Neural progenitor cell (in vitro differentiated cells): Measurements from ENCODE around the gene FMO2.

Experiments used
- EZH2 ChIP-seq: fragments of 200-600 bp; sonication (generic); IDR thresholded peaks from 2 replicates; pipeline ENCODE4 v1.6.1; 2017; ENCODE audit warnings: antibody characterized with exemption, mild to moderate bottlenecking, moderate library complexity
- EZH2phosphoT487 ChIP-seq: fragments of 200-600 bp; sonication (generic); IDR thresholded peaks from 2 replicates; pipeline ENCODE4 v1.6.1; 2017; ENCODE audit warnings: antibody characterized with exemption
- TF ChIP-seq, protein P1 (sequence below): fragments of 200-600 bp; sonication (generic); IDR thresholded peaks from 2 replicates; pipeline ENCODE4 v1.5.1; 2017; ENCODE audit warnings: antibody characterized with exemption, mild to moderate bottlenecking

DNA sequence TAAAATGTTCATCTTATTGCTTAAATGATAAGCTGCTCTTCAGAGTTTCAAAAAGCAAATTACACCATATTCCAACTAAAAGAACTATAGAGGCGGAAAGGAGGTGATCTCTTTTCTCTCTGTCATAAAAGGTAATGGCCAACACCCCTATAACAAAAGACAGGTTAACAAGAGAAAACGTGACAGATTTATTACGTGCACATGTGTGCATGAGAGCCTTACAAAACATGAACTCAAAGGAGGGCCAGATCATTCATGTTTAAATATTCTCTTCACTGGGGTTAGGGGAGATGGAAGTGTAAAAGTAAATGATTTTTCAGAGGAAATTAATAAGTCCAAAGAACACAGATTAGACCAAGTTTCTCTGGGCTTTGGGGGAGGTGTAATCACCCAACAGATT is 26.5 kb upstream of the FMO2 start:
- TF ChIP-seq EZH2 (no peak), EZH2phosphoT487 (no peak)
- TF ChIP-seq, protein P1, sequence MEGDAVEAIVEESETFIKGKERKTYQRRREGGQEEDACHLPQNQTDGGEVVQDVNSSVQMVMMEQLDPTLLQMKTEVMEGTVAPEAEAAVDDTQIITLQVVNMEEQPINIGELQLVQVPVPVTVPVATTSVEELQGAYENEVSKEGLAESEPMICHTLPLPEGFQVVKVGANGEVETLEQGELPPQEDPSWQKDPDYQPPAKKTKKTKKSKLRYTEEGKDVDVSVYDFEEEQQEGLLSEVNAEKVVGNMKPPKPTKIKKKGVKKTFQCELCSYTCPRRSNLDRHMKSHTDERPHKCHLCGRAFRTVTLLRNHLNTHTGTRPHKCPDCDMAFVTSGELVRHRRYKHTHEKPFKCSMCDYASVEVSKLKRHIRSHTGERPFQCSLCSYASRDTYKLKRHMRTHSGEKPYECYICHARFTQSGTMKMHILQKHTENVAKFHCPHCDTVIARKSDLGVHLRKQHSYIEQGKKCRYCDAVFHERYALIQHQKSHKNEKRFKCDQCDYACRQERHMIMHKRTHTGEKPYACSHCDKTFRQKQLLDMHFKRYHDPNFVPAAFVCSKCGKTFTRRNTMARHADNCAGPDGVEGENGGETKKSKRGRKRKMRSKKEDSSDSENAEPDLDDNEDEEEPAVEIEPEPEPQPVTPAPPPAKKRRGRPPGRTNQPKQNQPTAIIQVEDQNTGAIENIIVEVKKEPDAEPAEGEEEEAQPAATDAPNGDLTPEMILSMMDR: no peak
